Liver (tissue), 9 donors: ENCODE measurements around the gene LRRC26. TPM values are rescaled to one million over a fixed set of nuclear protein-coding genes. Genes with fewer than 3 reads are reported as not detected.

ENCODE experiments used
- DNase-seq: peaks from one replicate; pipeline ENCODE4 v3.0.0-alpha.2; 2017; ENCODE audit warnings: low spot score
- H3K27ac ChIP-seq, 2 donors: one replicate each; pipeline ENCODE4 v1.7.0; 2013; ENCODE audit warnings: inconsistent platforms in 2 of 2, low read length in 2 of 2, control low read depth in 1 of 2, low read depth in 1 of 2, mild to moderate bottlenecking in 1 of 2
- H3K27me3 ChIP-seq, 4 donors: one replicate each; pipeline versions ENCODE4 v1.6.1 to v1.7.0; 2013; ENCODE audit warnings: low read length in 3 of 4, inconsistent platforms in 1 of 4, mild to moderate bottlenecking in 1 of 4, moderate library complexity in 1 of 4; ENCODE audit not compliant: control insufficient read depth in 4 of 4, insufficient read depth in 4 of 4
- H3K36me3 ChIP-seq, 4 donors: one replicate each; pipeline versions ENCODE4 v1.6.1 to v1.7.0; 2013; ENCODE audit warnings: low read length in 3 of 4, mild to moderate bottlenecking in 3 of 4, low read depth in 1 of 4, moderate library complexity in 1 of 4; ENCODE audit not compliant: control insufficient read depth in 4 of 4, insufficient read depth in 3 of 4
- H3K4me1 ChIP-seq, 4 donors: one replicate each; pipeline versions ENCODE4 v1.6.1 to v1.7.0; 2013; ENCODE audit warnings: low read length in 3 of 4, mild to moderate bottlenecking in 3 of 4, moderate library complexity in 1 of 4; ENCODE audit not compliant: control insufficient read depth in 4 of 4, insufficient read depth in 4 of 4
- H3K4me3 ChIP-seq, 3 donors: one replicate each; pipeline versions ENCODE4 v1.6.1 to v1.7.0; 2013; ENCODE audit warnings: low read length in 3 of 3, control low read depth in 1 of 3, low read depth in 1 of 3, mild to moderate bottlenecking in 1 of 3
- H3K9ac ChIP-seq, 2 donors: one replicate each; pipeline ENCODE4 v1.7.0; 2013; ENCODE audit warnings: low read length in 2 of 2, mild to moderate bottlenecking in 2 of 2, moderate library complexity in 2 of 2, control low read depth in 1 of 2, low read depth in 1 of 2
- H3K9me3 ChIP-seq, 4 donors: one replicate each; pipeline versions ENCODE4 v1.6.1 to v1.7.0; 2013; ENCODE audit warnings: low read length in 3 of 4; ENCODE audit not compliant: control insufficient read depth in 4 of 4
- EGR1 ChIP-seq, 2 donors: IDR thresholded peaks; 2 replicates each; pipeline ENCODE4 v1.6.1; 2016 to 2018; ENCODE audit warnings: antibody characterized with exemption in 2 of 2, low read depth in 2 of 2
- FOXA1 ChIP-seq: IDR thresholded peaks from 2 replicates; pipeline ENCODE4 v1.6.1; 2016; ENCODE audit warnings: antibody characterized with exemption
- FOXA2 ChIP-seq: IDR thresholded peaks from 2 replicates; pipeline ENCODE4 v1.6.1; 2016; ENCODE audit warnings: antibody characterized with exemption
- GABPA ChIP-seq, 2 donors: IDR thresholded peaks in 1 of 2; conservative IDR thresholded peaks in 1 of 2; 2 replicates each; pipeline ENCODE4 v1.6.1; 2016; ENCODE audit warnings: antibody characterized with exemption in 2 of 2, mild to moderate bottlenecking in 1 of 2, moderate library complexity in 1 of 2
- HNF4A ChIP-seq, 2 donors: conservative IDR thresholded peaks; 2 replicates each; pipeline ENCODE4 v1.6.1; 2016; ENCODE audit warnings: antibody characterized with exemption in 2 of 2, mild to moderate bottlenecking in 2 of 2
- JUND ChIP-seq, 2 donors: IDR thresholded peaks; 2 replicates each; pipeline ENCODE4 v1.6.1; 2016; ENCODE audit warnings: antibody characterized with exemption in 2 of 2
- NR2F2 ChIP-seq: IDR thresholded peaks from 2 replicates; pipeline ENCODE4 v1.6.1; 2016; ENCODE audit warnings: antibody characterized with exemption
- REST ChIP-seq: IDR thresholded peaks from 2 replicates; pipeline ENCODE4 v1.6.1; 2016; ENCODE audit warnings: antibody characterized with exemption, mild to moderate bottlenecking
- RXRA ChIP-seq, 2 donors: IDR thresholded peaks; 2 replicates each; pipeline ENCODE4 v1.6.1; 2017 to 2018; ENCODE audit warnings: antibody characterized with exemption in 2 of 2, mild to moderate bottlenecking in 1 of 2
- TAF1 ChIP-seq: conservative IDR thresholded peaks from 2 replicates; pipeline ENCODE4 v1.6.1; 2016; ENCODE audit warnings: antibody characterized with exemption, mild to moderate bottlenecking
- YY1 ChIP-seq: IDR thresholded peaks from 2 replicates; pipeline ENCODE4 v1.6.1; 2016; ENCODE audit warnings: antibody characterized with exemption, mild to moderate bottlenecking
- ZBTB33 ChIP-seq: IDR thresholded peaks from 2 replicates; pipeline ENCODE4 v1.6.1; 2016; ENCODE audit warnings: antibody characterized with exemption
- WGBS: extraction: QIAGEN DNeasy Blood & Tissue Kit; methylation state at CpG from one replicate; pipeline ENCODE4 v1.1.7; 2013; 5-methylcytosine and 5-hydroxymethylcytosine counted together
- polyA plus RNA-seq, 2 donors: library from polyadenylated mRNA; stranded (reverse) in 1 of 2; unstranded in 1 of 2; fragments of 200-250 nt in 1 of 2; fragments of >200 nt in 1 of 2; fragmentation: Nextera tagmentation in 1 of 2; extraction: Ambion mirVana in 1 of 2; gene quantifications; one replicate each; pipeline versions ENCODE4 v1.2.1 to v1.2.3, GENCODE V29; 2013 to 2015
- total RNA-seq, 2 donors: library from RNA; depleted of rRNA; stranded (reverse); fragments of >200 nt; gene quantifications; one replicate each; pipeline ENCODE4 v1.2.3, GENCODE V29; 2014
- TF ChIP-seq, protein P1 (sequence below): IDR thresholded peaks from 2 replicates; pipeline ENCODE4 v1.6.1; 2016; ENCODE audit warnings: antibody characterized with exemption
- TF ChIP-seq, protein P2 (sequence below): IDR thresholded peaks from 2 replicates; pipeline ENCODE4 v1.6.1; 2016; ENCODE audit warnings: antibody characterized with exemption
- TF ChIP-seq, protein P3 (sequence below): fragments of 150-350 bp; IDR thresholded peaks from 2 replicates; pipeline ENCODE4 v1.5.1; 2017; ENCODE audit warnings: improper control_type of control experiment, low read depth, low read length; ENCODE audit not compliant: missing input control
- donor health status: healthy.
- donor health status: healthy.
- donor health status: healthy.
- donor health status: healthy.
- donor health status: healthy.

Gene LRRC26
- total and polyA plus RNA-seq, 4 donors: 0.09 to 0.17 TPM; not detected in 2

GRCh38 chr9:137217276-137218211 lies 47.7 kb upstream of the LRRC26 start:
- no peak for DNase-seq
- H3K9me3 ChIP-seq: no peaks in the 10 kb centered on the region
- TF ChIP-seq, protein P1, sequence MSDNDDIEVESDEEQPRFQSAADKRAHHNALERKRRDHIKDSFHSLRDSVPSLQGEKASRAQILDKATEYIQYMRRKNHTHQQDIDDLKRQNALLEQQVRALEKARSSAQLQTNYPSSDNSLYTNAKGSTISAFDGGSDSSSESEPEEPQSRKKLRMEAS: no peak
- TF ChIP-seq YY1: no peak
- TF ChIP-seq HNF4A (conservative IDR thresholded peaks at IDR 0.05): no peak
- no peak for TF ChIP-seq NR2F2
- TF ChIP-seq, protein P2, sequence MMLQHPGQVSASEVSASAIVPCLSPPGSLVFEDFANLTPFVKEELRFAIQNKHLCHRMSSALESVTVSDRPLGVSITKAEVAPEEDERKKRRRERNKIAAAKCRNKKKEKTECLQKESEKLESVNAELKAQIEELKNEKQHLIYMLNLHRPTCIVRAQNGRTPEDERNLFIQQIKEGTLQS: no peak
- TF ChIP-seq JUND (IDR thresholded peaks at IDR 0.05): no peak
- TF ChIP-seq ZBTB33: no peak
- TF ChIP-seq GABPA (IDR thresholded peaks at IDR 0.05 in 1 of 2, conservative IDR thresholded peaks at IDR 0.05 in 1 of 2): no peak
- no peak for TF ChIP-seq FOXA1
- no peak for TF ChIP-seq TAF1
- no peak for TF ChIP-seq REST
- TF ChIP-seq FOXA2: no peak
- TF ChIP-seq EGR1 (IDR thresholded peaks at IDR 0.05; ENCODE audit: low read depth in 2 of 2): no peak
- no peak for TF ChIP-seq RXRA (IDR thresholded peaks at IDR 0.05)
- TF ChIP-seq, protein P3, sequence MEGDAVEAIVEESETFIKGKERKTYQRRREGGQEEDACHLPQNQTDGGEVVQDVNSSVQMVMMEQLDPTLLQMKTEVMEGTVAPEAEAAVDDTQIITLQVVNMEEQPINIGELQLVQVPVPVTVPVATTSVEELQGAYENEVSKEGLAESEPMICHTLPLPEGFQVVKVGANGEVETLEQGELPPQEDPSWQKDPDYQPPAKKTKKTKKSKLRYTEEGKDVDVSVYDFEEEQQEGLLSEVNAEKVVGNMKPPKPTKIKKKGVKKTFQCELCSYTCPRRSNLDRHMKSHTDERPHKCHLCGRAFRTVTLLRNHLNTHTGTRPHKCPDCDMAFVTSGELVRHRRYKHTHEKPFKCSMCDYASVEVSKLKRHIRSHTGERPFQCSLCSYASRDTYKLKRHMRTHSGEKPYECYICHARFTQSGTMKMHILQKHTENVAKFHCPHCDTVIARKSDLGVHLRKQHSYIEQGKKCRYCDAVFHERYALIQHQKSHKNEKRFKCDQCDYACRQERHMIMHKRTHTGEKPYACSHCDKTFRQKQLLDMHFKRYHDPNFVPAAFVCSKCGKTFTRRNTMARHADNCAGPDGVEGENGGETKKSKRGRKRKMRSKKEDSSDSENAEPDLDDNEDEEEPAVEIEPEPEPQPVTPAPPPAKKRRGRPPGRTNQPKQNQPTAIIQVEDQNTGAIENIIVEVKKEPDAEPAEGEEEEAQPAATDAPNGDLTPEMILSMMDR: no peak
- H3K27ac ChIP-seq: no peak overlapping the region
- peaks cover 2 to 17% (median 7%) of the 10 kb centered on the region in 4 donors for H3K4me1 ChIP-seq
- 72% methylated on average over 36 of the region's 36 CpGs for WGBS
- no peak overlapping the region for H3K9ac ChIP-seq
- H3K27me3 ChIP-seq: no peaks in the 10 kb centered on the region
- peaks cover 0 to 5% (median under 1%) of the 10 kb centered on the region in 4 donors for H3K36me3 ChIP-seq
- no peak overlapping the region for H3K4me3 ChIP-seq
